Stimulated activated CD4-positive, alpha-beta T cell treated with anti-CD3 and anti-CD28 coated beads, Interleukin-1b, Interleukin-23, amount 100 ng/mL, for 48 hours (primary cell): ENCODE measurements around the gene SEMA6A.

Experiments
- DNase-seq: peaks from one replicate; pipeline ENCODE4 v3.0.0-alpha.2; 2020

SEMA6A gene

GRCh38 chr5:116574367-116575325, at the start of gene SEMA6A:
Gene SEMA6A, minus strand, starts transcription at chr5:116574823. Its CDS starts 69,879 bp downstream, at chr5:116504944.
- DNase-seq, result peak; percentile 76

DNA sequence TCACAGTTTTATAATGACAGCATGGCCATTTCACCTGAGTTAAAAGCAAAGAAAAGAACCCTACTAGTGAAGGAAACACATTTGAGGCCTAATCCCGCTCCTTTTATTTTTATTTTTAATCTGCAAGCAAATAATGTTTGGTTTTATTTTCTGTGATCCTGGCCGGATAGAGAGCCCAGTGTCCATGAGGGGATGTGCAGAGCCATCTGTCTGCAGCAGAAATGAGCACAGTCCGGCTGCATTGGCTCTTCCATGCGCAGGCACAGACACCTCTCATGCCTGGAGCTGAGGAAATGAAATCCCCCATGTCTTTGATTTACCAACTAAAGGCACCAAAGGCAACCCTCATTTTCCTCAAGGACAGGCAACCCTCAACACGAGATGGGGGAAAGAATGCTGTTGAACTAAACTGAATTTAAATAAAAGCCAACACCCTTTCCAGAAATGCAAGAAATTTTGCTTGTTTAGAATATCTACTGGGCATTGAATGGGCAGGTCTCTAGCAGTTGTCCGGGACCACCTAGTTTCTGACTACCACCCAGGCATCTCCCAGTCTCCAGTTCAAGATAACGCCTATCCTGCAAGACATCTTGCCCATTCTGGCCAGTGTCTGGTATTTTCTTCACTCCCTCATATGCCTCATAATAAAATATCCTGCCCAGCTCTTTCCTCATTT, 47.9 kb upstream of the SEMA6A start:
- no peak for DNase-seq

GRCh38 chr5:116621599-116621998, 47.0 kb upstream of the SEMA6A start:
- DNase-seq, result no peak

- DNase-seq, result no peak
Observed at GRCh38 chr5:116616876-116617275, 42.3 kb upstream of the SEMA6A start.

DNA sequence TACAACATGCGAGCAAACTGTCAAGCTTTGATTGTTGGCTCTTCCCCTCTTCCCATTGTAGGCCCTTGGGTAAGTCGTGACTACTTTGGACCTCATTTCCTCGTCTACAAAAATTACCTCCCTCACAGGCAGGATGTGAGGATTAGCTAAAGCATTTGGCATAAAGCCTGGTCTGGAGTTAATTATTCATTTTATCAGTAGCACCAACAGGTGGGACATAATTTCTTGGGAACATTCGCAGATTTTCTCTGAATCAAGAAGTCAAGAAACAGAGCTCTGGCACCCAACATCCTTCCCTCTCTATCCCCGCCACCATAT, 39.9 kb upstream of the SEMA6A start:
- DNase-seq, result no peak

DNA sequence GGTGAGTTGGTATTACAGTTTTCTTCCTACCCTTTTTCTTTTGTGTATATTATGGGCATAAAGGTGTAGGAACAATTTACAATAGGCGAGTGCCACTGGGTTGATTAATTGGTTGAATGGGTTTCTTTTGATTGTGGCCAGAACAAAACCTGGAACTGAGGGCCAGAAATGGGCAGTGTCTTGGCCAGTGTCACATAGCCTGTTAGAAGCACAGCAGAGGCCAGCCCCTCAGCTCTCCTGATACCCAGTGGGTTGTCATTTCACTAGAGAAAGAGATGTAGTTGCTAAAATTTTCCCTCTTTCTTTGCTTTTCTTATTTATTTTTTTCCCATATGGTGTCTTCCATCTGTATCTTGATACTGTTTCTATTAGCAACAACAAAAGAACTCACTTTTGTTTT, 38.8 kb upstream of the SEMA6A start:
- DNase-seq, result no peak

- DNase-seq, result no peak
Observed at GRCh38 chr5:116612431-116612830, 37.8 kb upstream of the SEMA6A start.

GRCh38 chr5:116605310-116606070, 30.9 kb upstream of the SEMA6A start:
- DNase-seq, result no peak

DNA sequence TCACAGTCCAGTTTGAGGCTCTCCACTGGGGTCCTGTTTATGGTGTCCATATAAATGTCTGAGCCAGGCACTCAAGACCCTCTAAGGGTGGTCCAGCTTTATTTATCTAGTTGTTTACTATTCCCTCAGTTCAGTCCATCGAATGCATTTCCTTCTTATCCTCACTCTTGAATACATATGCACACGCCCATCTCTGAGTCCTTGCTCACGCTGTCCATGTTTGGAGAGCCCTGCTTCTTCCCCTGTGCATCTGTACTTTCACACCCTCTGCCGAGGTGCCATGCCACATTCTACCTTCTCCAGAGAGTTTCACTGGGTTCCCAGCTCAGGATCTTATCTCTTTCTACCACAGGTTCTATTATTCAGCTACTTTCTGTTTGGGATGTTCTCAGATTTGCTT, 30.2 kb upstream of the SEMA6A start:
- no peak for DNase-seq

DNA sequence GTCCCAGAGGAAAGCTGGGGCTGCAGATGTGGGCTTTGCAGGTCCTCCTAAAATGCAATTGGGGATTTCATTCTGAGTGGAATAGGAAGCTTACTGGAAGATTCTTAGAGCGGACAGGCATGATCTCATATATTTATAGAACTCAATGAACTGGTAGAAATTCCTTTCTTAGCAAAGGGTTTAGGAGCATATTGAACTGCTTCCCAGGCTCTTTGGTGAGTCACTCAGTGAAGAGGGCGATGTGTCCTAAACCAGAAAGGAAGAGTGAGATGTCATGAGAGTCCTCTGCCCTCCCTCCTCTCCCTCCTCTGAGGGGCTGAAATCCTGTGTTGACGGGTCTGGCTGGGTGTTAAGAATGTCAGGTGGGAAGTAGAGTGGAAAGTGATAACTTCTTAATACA, 26.3 kb upstream of the SEMA6A start:
- DNase-seq, result no peak

GRCh38 chr5:116598911-116599310, 24.3 kb upstream of the SEMA6A start:
- no peak for DNase-seq

- DNase-seq, result no peak
Observed at GRCh38 chr5:116595498-116595897, 20.9 kb upstream of the SEMA6A start.

- DNase-seq, result no peak
Observed at GRCh38 chr5:116593340-116593739, 18.7 kb upstream of the SEMA6A start.

DNA sequence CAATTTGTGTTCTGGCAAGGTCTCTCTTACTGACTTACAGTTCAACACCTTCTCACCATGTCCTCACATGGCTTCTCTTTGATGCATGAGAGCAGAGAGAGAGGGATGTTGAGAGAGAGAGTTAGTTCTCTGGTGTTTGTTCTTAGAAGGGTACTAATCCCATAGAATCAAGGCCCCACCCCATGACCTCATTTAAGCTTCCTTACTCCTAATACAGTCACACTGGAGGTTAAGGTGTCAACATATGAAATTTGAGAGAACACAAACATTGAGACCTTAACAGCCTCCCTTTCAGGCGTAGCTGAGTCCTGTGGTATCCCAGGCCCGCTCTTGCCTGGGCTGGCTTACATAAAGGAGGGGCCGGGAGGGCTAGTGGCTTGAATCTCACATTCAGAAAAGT, 10.6 kb upstream of the SEMA6A start:
- DNase-seq, result no peak

- DNase-seq, result no peak
Observed at GRCh38 chr5:116583862-116584222, 9.2 kb upstream of the SEMA6A start.

DNA sequence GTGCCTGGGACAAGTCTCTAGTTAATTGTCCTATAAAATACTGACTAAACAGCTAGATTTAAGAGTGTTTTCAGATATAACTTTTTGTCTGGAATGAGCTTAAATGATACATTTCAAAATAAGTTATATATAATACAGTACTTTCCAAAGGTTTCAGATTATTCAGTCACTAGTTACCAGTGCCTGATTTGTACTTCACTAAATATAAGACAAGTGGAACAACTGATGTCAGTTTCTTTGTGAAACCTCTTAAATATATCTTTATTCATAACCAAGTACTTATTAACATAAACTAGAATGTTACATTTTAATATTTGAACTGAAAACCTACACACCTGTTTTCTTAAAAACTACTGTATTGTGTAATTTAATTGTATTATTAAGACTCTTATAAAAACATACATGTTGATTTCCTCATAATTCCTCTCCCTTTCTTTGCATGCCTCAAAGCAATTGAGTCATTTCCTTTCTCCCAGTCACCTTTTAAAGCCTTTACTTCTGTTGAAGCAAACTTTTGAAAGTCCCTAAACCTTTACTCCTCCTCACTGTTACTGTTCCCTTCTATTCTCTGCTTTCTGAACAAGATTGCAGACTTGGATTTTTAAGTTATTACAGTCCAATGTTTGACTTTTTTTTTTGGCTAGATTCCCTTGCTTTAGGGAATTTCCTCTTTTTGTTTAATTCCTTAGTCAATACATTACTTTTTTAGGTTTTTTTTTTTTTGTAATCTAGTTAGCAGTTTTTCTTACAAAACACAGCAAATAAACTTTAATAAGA, 8.7 kb upstream of the SEMA6A start:
- DNase-seq, result no peak

DNA sequence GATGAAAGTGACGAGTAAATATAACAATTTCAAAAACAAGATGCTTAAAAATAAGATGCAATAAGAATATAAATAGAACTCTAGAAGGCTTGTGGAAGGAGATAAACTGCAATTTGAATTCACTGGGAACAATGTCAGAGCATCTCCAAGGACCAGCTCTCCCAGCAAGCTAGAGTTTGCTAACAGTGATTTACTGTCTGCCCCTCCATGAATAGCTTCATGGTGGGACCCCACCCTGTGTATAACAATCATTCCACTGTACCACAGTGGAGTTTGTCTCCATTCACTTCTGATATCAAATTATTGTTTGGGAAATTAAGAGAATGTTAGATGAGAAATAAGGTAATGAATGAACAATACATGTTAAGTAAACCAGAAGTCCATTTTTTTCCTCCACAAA, 7.3 kb upstream of the SEMA6A start:
- DNase-seq, result no peak

- no peak for DNase-seq
Observed at GRCh38 chr5:116579144-116579543, 4.5 kb upstream of the SEMA6A start.

DNA sequence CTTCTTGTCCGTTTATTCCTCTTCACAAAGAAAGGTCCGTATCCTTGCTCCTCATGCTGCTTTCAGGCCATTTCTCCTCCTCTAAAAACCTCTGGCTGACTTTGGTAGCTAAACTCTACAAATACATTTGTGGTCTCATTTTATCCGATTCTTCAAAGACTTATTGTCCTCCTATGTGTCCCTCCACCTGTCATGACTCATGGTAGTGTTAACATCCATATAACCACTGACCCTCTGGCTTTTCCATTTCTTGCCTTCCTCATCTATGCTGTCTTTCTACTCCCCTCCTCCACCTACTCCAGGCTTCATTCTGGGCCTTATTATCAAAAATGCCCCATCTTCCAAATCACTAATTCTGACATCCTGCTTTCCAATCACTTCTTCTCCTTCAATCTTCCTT, 4.1 kb upstream of the SEMA6A start:
- DNase-seq, result no peak

- no peak for DNase-seq
Observed at GRCh38 chr5:116577064-116577788, 2.6 kb upstream of the SEMA6A start.

DNA sequence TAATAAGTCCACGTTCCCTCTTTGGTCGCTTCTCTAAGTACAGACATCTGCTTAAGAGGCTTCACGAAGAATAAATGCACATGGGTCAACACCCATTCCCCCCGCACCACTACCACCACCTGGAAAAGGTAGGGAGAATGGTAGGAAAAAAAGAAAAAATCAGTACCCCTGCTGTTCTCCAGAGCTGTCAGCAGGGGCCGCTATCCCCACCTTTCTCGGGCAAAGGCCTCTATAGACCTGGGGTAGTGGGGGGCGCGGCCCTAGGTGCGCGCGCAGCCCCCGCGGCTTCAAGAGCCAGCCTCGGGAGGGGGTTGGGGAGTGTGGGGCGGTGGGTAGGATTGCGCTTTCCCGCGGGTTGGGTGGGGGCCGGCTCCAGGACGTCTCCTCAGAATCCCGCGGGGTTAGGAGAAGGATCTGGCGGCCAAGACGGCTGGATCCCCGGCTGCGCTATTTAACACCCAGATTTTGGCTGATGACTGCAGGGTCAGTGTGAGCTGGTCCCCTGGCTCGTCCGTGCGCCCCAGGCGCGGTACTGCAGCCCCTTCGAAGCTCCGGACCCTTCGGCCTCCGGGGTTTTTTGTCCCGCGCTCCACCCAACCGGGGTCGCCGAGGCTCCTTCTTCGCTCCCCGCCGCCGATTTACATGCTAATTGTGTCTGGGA, 1.6 kb upstream of the SEMA6A start:
- DNase-seq, result peak; percentile 46
